Measurements from ENCODE around the gene CADM2.

GRCh38 chr3:86109434-86109833 is 1150.6 kb downstream of the CADM2 start:
- TF ChIP-seq CTCF (IDR thresholded peaks at IDR 0.05) (no peak), POLR2A (IDR thresholded peaks at IDR 0.05) (no peak), POLR2AphosphoS5 (IDR thresholded peaks at IDR 0.05) (no peak)

All from prostate gland (tissue), 2 donors.